Ishikawa (cell line): Measurements from ENCODE around the gene SLC2A10.
A peak's percentile ranks its signal among the peaks of the same experiment; 100 is the strongest.

ENCODE experiments used
- CEBPB ChIP-seq: IDR thresholded peaks from 2 replicates; pipeline ENCODE4 v1.6.1; 2012
- CREB1 ChIP-seq: IDR thresholded peaks from 2 replicates; pipeline ENCODE4 v1.6.1; 2012; ENCODE audit warnings: low read depth
- EGR1 ChIP-seq: IDR thresholded peaks from 2 replicates; pipeline ENCODE4 v1.6.1; 2012
- EP300 ChIP-seq: IDR thresholded peaks from 2 replicates; pipeline ENCODE4 v1.6.1; 2012; ENCODE audit warnings: borderline replicate concordance
- FOXM1 ChIP-seq: IDR thresholded peaks from 2 replicates; pipeline ENCODE4 v1.6.1; 2012; ENCODE audit warnings: low read depth, borderline replicate concordance
- NFIC ChIP-seq: IDR thresholded peaks from 2 replicates; pipeline ENCODE4 v1.6.1; 2012
- RAD21 ChIP-seq: IDR thresholded peaks from 2 replicates; pipeline ENCODE4 v1.6.1; 2012; ENCODE audit warnings: low read depth
- TAF1 ChIP-seq: IDR thresholded peaks from 2 replicates; pipeline ENCODE4 v1.6.1; 2012; ENCODE audit warnings: low read depth, mild to moderate bottlenecking
- TCF12 ChIP-seq: IDR thresholded peaks from 2 replicates; pipeline ENCODE4 v1.6.1; 2012; ENCODE audit warnings: low read depth
- TEAD4 ChIP-seq: IDR thresholded peaks from 2 replicates; pipeline ENCODE4 v1.6.1; 2012
- ZBTB7A ChIP-seq: IDR thresholded peaks from 2 replicates; pipeline ENCODE4 v1.6.1; 2012; ENCODE audit warnings: low read depth
- TF ChIP-seq, protein P1 (sequence below): IDR thresholded peaks from 2 replicates; pipeline ENCODE4 v1.6.1; 2012; ENCODE audit warnings: low read depth, mild to moderate bottlenecking
- TF ChIP-seq, protein P2 (sequence below): IDR thresholded peaks from 2 replicates; pipeline ENCODE4 v1.6.1; 2012
- TF ChIP-seq, protein P3 (sequence below): IDR thresholded peaks from 2 replicates; pipeline ENCODE4 v1.6.1; 2012

The SLC2A10 gene

DNA sequence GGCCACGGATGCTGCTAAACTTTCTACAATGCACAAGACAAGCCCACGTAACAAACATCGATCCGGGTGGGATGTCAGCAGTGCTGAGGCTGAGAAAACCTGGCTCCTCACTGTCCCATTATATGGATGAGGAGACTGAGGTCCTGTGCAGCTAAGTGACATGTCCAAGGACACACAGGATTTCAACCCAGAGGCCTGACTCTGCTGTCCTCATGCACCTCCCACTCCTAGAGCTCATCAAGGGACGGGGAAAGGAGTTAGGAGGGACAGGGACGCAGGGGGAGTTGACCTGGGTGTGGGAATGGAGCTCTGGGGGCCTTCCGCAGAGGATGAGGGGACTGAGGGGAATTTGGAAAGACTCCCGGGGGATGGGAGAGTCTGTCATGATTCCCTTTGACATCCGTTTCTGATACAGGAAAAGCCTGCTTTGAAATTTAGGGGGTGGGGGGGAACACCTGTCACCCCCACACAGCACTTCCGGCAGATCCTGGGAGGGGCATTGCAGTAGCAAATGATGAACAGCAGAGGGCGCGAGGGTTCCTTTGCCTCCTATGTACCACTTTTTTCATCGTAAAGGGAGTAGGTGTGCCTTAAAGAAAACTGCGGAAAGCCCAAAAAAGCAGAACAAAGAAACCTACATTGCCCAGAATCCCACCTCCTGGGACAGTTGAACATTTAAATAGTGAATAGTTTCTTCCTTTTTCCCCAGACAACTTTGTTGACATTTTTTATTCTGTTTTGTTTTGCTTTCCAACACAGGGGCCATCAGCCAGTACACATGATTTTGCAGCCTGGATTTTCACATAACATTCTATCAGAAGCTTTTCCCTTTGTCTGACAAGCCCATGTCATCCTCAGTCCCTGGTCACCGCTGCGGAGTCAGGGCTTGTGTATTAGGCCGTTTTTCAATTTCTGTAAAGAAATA lies 48.6 kb downstream of the SLC2A10 start:
- TF ChIP-seq RAD21 (peak; percentile 73), TCF12 (no peak)

DNA sequence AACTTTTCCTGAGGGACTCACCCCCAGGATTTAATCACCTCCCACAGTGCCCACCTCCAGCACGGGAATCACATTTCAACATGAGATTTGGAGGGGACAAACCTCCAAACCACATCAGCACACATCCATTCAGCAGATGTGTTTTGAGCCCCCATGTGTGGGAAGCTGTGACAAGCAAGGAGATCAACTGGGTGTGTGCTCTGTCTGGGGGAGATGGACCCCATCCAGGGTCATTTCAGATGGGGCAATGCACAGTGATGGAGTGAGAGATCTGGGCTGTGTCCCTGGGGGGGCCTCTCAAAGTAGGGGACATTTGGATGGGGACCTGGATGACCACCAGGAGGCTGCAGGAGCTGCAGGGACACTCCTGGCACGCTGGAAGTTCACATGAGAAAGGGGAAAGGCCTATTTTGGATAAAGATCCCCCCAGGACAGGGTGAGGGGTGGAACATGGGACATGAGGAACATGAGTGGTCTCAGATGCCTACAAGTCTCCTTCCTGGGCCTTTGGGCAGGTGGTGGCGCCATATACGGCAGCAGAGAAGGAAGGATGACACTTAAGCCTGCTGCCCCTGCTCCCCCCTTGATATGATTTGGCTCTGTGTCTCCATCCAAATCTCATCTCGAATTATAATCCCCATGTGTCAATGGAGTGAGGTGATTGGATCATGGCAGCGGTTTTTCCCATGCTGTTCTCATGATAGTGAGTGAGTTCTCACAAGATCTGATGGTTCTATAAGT lies 49.6 kb downstream of the SLC2A10 start:
- TF ChIP-seq CEBPB (no peak), TEAD4 (no peak), ZBTB7A (no peak), EGR1 (no peak), TAF1 (no peak), FOXM1 (no peak), EP300 (no peak)
- TF ChIP-seq, protein P1, sequence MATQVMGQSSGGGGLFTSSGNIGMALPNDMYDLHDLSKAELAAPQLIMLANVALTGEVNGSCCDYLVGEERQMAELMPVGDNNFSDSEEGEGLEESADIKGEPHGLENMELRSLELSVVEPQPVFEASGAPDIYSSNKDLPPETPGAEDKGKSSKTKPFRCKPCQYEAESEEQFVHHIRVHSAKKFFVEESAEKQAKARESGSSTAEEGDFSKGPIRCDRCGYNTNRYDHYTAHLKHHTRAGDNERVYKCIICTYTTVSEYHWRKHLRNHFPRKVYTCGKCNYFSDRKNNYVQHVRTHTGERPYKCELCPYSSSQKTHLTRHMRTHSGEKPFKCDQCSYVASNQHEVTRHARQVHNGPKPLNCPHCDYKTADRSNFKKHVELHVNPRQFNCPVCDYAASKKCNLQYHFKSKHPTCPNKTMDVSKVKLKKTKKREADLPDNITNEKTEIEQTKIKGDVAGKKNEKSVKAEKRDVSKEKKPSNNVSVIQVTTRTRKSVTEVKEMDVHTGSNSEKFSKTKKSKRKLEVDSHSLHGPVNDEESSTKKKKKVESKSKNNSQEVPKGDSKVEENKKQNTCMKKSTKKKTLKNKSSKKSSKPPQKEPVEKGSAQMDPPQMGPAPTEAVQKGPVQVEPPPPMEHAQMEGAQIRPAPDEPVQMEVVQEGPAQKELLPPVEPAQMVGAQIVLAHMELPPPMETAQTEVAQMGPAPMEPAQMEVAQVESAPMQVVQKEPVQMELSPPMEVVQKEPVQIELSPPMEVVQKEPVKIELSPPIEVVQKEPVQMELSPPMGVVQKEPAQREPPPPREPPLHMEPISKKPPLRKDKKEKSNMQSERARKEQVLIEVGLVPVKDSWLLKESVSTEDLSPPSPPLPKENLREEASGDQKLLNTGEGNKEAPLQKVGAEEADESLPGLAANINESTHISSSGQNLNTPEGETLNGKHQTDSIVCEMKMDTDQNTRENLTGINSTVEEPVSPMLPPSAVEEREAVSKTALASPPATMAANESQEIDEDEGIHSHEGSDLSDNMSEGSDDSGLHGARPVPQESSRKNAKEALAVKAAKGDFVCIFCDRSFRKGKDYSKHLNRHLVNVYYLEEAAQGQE, result no peak
- TF ChIP-seq, protein P2, sequence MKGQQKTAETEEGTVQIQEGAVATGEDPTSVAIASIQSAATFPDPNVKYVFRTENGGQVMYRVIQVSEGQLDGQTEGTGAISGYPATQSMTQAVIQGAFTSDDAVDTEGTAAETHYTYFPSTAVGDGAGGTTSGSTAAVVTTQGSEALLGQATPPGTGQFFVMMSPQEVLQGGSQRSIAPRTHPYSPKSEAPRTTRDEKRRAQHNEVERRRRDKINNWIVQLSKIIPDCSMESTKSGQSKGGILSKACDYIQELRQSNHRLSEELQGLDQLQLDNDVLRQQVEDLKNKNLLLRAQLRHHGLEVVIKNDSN, result no peak
- TF ChIP-seq, protein P3, sequence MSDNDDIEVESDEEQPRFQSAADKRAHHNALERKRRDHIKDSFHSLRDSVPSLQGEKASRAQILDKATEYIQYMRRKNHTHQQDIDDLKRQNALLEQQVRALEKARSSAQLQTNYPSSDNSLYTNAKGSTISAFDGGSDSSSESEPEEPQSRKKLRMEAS, result no peak

DNA sequence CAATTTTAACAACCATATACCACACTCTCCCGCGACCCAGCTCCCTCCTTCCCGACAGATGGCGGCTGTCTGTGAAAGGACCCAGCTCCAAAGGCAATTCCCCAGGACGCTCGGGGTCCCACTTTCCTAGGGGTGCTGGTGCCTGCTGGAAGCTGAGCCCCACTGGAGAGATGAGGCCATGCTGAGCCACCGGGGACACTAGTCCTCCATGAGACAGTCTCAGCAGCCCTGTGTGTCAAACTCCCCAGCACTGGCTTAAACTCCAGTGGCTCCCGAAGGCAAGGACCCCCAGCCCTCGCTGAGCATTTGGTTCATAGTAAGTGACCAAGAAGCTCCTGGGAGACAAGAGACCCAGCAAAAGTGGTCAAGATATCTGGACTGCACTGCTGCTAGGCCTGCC lies 52.1 kb downstream of the SLC2A10 start:
- no peak for TF ChIP-seq NFIC
- TF ChIP-seq, protein P3, result no peak
- no peak for TF ChIP-seq TCF12
- TF ChIP-seq ZBTB7A, result no peak
- no peak for TF ChIP-seq EGR1
- no peak for TF ChIP-seq TEAD4
- no peak for TF ChIP-seq CREB1
- TF ChIP-seq, protein P2, result no peak
- TF ChIP-seq, protein P1, result no peak
- no peak for TF ChIP-seq CEBPB
- no peak for TF ChIP-seq EP300

DNA sequence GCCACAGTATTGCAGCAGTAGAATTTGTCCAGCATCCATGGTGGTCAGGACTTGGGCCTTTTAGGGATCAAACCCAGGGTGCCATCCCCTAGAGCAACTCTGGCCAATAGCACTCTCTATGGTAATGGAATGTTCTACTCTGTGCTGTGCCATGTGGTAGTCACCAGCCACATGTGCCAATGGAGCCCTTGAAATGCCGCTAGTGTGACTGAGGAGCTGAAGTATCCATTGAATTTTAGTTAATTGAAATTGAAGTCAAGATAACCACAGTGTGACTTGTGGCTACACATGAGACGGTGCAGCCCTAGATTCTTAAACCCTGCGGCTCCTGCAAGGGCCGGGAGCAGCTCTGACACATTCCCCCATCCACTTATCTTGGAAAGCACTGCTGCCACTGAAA lies 54.6 kb downstream of the SLC2A10 start:
- TF ChIP-seq NFIC (no peak), FOXM1 (no peak), EP300 (no peak), CEBPB (no peak), TEAD4 (no peak), CREB1 (no peak)
- TF ChIP-seq, protein P1, result no peak
